ENCODE data around the gene POLR2E. TPM values are rescaled to one million over a fixed set of nuclear protein-coding genes. Genes with fewer than 3 reads are reported as not detected.

The POLR2E gene
- total RNA-seq, 1 donor from 2014 or later, result 156 TPM

DNA sequence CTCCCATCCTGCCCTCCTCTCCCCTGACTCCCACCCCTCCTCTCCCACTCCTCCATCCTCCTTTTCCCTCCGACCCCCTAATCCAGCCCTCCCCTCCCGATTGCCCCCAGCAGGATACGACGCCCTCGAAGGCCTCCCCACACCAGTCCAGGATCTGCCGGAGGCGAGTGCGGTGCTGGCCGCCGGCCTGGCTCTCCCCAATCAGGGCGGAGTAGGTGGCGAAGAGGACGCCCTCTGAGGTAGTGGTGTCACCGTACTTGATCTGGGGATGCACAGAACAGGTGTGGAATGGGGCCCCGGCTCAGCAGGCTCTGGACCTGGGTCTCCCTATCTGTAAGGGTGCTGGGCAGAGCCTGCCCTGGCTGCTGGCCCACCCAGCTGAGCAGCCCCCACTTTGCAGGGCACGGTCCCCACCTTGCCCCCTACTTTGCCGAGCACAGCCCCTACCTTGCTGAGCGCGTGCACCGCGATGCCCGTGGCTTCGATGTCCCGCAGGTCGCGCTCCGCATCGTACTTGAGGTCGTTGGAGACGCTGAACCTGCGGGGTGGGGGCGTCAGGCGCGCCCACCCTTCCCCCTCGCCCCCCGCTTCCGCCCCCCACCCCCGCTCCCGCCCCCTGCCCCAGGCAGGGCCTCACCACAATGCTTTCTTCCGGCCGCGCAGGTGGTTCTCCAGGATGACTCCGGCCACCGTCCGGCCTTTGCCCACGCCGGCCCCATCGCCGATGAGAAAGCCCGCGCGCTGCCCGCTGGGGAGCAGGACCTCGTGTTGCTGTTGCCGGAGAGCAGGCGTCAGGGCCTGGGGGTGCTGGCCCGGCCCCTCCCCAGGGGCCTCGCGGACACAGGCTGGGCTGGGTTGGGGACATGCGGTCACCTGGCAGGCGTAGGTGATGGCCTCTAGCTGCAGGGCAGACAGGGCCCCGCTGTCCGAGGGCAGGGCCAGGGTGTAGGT is 27.1 kb upstream of the POLR2E start:
- Mint-ChIP-seq H3K4me1 (ENCODE audit: unreplicated experiment) (peaks cover 30% of the 10 kb centered on the region), H3K36me3 (ENCODE audit: unreplicated experiment) (peaks cover 21% of the 10 kb centered on the region), H3K27me3 (ENCODE audit: unreplicated experiment) (no peaks in the 10 kb centered on the region), H3K4me3 (ENCODE audit: unreplicated experiment) (no peak overlapping the region), H3K27ac (ENCODE audit: unreplicated experiment) (no peak overlapping the region), H3K9me3 (ENCODE audit: unreplicated experiment) (no peaks in the 10 kb centered on the region)
- TF ChIP-seq, protein P1, sequence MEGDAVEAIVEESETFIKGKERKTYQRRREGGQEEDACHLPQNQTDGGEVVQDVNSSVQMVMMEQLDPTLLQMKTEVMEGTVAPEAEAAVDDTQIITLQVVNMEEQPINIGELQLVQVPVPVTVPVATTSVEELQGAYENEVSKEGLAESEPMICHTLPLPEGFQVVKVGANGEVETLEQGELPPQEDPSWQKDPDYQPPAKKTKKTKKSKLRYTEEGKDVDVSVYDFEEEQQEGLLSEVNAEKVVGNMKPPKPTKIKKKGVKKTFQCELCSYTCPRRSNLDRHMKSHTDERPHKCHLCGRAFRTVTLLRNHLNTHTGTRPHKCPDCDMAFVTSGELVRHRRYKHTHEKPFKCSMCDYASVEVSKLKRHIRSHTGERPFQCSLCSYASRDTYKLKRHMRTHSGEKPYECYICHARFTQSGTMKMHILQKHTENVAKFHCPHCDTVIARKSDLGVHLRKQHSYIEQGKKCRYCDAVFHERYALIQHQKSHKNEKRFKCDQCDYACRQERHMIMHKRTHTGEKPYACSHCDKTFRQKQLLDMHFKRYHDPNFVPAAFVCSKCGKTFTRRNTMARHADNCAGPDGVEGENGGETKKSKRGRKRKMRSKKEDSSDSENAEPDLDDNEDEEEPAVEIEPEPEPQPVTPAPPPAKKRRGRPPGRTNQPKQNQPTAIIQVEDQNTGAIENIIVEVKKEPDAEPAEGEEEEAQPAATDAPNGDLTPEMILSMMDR (IDR thresholded peaks at IDR 0.05), result no peak
- DNase-seq (ENCODE audit: extremely low spot score, unreplicated experiment), result no peak

DNA sequence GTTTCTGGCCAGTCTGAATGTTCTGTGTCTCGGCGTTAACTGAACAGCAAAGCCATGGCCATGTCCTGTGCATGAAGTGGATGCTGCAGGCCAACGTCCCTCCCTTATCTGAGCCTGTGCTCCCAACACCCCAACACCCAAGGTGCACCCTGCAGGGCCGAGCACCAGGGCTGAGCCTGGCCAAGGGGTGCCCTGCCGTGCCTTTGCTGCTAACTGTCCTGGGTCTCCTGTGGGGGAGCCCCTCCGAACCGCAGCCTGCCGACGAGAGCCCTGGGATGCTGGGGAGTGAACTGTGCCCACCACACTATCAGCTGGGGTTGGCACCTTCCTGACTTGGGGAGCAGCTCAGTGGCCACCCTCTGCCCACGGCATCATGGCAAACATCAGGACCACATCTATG is 26.2 kb upstream of the POLR2E start:
- H3K27me3 Mint-ChIP-seq (ENCODE audit: unreplicated experiment), result no peaks in the 10 kb centered on the region
- H3K27ac Mint-ChIP-seq (ENCODE audit: unreplicated experiment), result no peak overlapping the region
- H3K36me3 Mint-ChIP-seq (ENCODE audit: unreplicated experiment), result peaks cover 21% of the 10 kb centered on the region
- H3K4me3 Mint-ChIP-seq (ENCODE audit: unreplicated experiment), result no peak overlapping the region
- peaks cover 21% of the 10 kb centered on the region for H3K4me1 Mint-ChIP-seq (ENCODE audit: unreplicated experiment)
- TF ChIP-seq, protein P1 (IDR thresholded peaks at IDR 0.05), result no peak
- DNase-seq (ENCODE audit: extremely low spot score, unreplicated experiment), result no peak
- H3K9me3 Mint-ChIP-seq (ENCODE audit: unreplicated experiment), result no peaks in the 10 kb centered on the region

DNA sequence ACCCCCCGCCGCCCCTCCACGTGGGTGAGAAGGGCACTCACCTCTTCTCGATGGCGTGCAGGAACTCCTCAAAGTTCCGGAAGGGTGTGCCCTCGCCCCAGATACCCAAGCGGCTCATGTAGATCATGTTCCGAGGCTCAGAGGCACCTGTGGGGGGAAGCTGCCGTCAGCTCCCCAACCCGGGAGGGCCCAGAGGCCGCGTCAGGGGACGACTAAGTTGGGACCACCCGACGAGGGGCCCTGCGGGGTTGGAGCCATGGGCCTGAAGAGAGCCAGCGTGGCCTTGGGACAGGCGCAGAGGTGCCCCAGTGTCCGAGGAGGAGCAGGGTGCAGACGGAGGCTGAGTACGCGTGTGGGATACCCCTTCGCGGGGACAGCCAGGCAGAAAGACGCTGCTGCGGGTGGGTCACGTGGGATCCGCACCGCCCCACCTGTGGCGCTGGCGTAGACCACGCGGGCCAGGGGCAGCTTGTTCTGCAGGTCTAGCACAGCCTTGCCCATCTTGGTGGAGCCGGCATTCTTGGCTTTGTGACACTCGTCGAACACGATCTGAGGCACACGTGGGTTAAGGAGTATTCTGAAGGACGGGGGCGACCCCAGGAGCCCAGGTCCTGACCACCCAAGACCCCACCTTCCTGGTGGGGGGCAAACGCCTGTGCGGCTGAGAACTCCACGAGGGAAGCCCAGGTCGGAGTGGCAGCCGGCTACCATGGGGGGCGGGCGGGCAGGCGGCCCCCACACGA is 24.5 kb upstream of the POLR2E start:
- H3K27me3 Mint-ChIP-seq (ENCODE audit: unreplicated experiment), result no peaks in the 10 kb centered on the region
- no peak for DNase-seq (ENCODE audit: extremely low spot score, unreplicated experiment)
- no peaks in the 10 kb centered on the region for H3K9me3 Mint-ChIP-seq (ENCODE audit: unreplicated experiment)
- H3K4me3 Mint-ChIP-seq (ENCODE audit: unreplicated experiment), result no peak overlapping the region
- H3K27ac Mint-ChIP-seq (ENCODE audit: unreplicated experiment), result no peak overlapping the region
- H3K4me1 Mint-ChIP-seq (ENCODE audit: unreplicated experiment), result peaks cover 4% of the 10 kb centered on the region
- H3K36me3 Mint-ChIP-seq (ENCODE audit: unreplicated experiment), result peaks cover 21% of the 10 kb centered on the region
- TF ChIP-seq, protein P1 (IDR thresholded peaks at IDR 0.05), result no peak

DNA sequence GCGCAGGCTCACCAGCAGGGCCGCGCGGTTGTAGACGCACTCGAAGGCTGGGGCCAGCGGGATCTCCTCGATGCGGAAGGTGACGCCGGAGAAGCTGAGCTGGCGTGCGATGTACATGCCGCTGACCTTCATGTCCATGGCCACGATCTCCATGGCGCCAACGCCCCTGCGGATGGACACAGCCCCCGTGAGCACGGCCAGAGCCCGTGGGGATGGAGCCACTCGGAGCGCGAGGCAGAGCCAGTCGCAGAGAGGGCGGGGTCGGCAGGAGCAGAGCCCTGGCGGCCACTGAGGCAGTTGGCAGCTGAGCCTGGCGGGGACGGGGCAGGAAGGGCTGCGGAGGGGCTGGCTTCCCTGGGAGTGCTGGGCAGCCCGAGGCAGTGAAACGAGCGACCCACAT is 23.8 kb upstream of the POLR2E start:
- Mint-ChIP-seq H3K27me3 (ENCODE audit: unreplicated experiment) (no peaks in the 10 kb centered on the region), H3K4me1 (ENCODE audit: unreplicated experiment) (peaks cover 2% of the 10 kb centered on the region), H3K36me3 (ENCODE audit: unreplicated experiment) (peaks cover 21% of the 10 kb centered on the region), H3K27ac (ENCODE audit: unreplicated experiment) (no peak overlapping the region), H3K9me3 (ENCODE audit: unreplicated experiment) (no peaks in the 10 kb centered on the region), H3K4me3 (ENCODE audit: unreplicated experiment) (no peak overlapping the region)
- TF ChIP-seq, protein P1 (IDR thresholded peaks at IDR 0.05), result no peak
- no peak for DNase-seq (ENCODE audit: extremely low spot score, unreplicated experiment)

DNA sequence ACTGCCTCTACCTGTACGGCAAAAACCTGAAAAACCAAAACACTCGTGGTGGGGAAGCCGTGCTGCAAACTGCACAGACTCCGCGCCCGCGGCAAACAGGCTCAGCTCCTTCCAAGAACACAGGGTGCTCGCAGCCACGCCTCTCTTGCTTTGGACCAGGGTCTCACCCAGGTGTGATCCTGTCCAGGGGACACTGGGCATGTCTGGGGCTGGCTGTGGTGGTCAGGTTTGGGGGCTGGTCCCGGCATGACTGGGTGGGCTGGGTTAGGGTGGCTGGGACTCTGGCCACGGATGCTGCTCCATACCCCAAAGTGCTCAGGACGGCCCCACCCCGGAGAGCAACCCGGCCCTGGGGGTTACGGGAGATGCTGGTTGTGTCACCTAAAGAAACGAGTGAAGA is 22.5 kb upstream of the POLR2E start:
- Mint-ChIP-seq H3K9me3 (ENCODE audit: unreplicated experiment) (no peaks in the 10 kb centered on the region), H3K4me1 (ENCODE audit: unreplicated experiment) (peaks cover 9% of the 10 kb centered on the region), H3K4me3 (ENCODE audit: unreplicated experiment) (no peak overlapping the region), H3K36me3 (ENCODE audit: unreplicated experiment) (peaks cover 19% of the 10 kb centered on the region), H3K27ac (ENCODE audit: unreplicated experiment) (no peak overlapping the region), H3K27me3 (ENCODE audit: unreplicated experiment) (no peaks in the 10 kb centered on the region)
- DNase-seq (ENCODE audit: extremely low spot score, unreplicated experiment), result no peak
- TF ChIP-seq, protein P1 (IDR thresholded peaks at IDR 0.05), result no peak

Data from osteocyte (in vitro differentiated cells).